Mesenchymal stem cell (in vitro differentiated cells and primary cell): ENCODE data around the gene FANCE.

Experiments
- DNase-seq: peaks from one replicate; pipeline ENCODE4 v3.0.0-alpha.2; 2013
- H2AFZ ChIP-seq: one replicate; pipeline ENCODE4 v1.6.1; 2013; ENCODE audit warnings: low read depth, mild to moderate bottlenecking, control low read depth, inconsistent platforms, low read length, moderate library complexity
- H2AK5ac ChIP-seq: 2 replicates; pipeline ENCODE4 v1.6.1; 2013; ENCODE audit warnings: low read length, moderate library complexity, mild to moderate bottlenecking, inconsistent platforms; ENCODE audit not compliant: severe bottlenecking
- H2BK120ac ChIP-seq: one replicate; pipeline ENCODE4 v1.6.1; 2013; ENCODE audit warnings: low read depth, mild to moderate bottlenecking, inconsistent platforms, low read length, moderate library complexity
- H2BK12ac ChIP-seq, 2 experiments: one replicate each; pipeline ENCODE4 v1.6.1; 2013; ENCODE audit warnings: inconsistent platforms in 2 of 2, low read length in 2 of 2, mild to moderate bottlenecking in 2 of 2, moderate library complexity in 2 of 2, control low read depth in 1 of 2
- H2BK15ac ChIP-seq: one replicate; pipeline ENCODE4 v1.6.1; 2013; ENCODE audit warnings: mild to moderate bottlenecking, low read depth, inconsistent platforms; ENCODE audit not compliant: poor library complexity, severe bottlenecking
- H2BK5ac ChIP-seq: 2 replicates; pipeline ENCODE4 v1.6.1; 2013; ENCODE audit warnings: low read depth, mild to moderate bottlenecking, low read length, control low read depth, inconsistent platforms; ENCODE audit not compliant: poor library complexity, severe bottlenecking
- H3K14ac ChIP-seq, 2 experiments: one replicate each; pipeline ENCODE4 v1.6.1; 2013; ENCODE audit warnings: inconsistent platforms in 2 of 2, low read length in 2 of 2, control low read depth in 1 of 2, mild to moderate bottlenecking in 1 of 2, moderate library complexity in 1 of 2
- H3K18ac ChIP-seq, 2 experiments: one replicate each; pipeline ENCODE4 v1.6.1; 2013; ENCODE audit warnings: inconsistent platforms in 2 of 2, low read length in 2 of 2, control low read depth in 1 of 2, low read depth in 1 of 2, mild to moderate bottlenecking in 1 of 2
- H3K23ac ChIP-seq, 2 experiments: one replicate each; pipeline ENCODE4 v1.6.1; 2013; ENCODE audit warnings: inconsistent platforms in 2 of 2, low read length in 2 of 2, mild to moderate bottlenecking in 2 of 2, moderate library complexity in 2 of 2, control low read depth in 1 of 2
- H3K27ac ChIP-seq: 2 replicates; pipeline ENCODE4 v1.5.1; 2013; ENCODE audit warnings: mild to moderate bottlenecking, moderate library complexity, low read length, control low read depth, inconsistent platforms; ENCODE audit not compliant: poor library complexity, severe bottlenecking
- H3K27me3 ChIP-seq, 2 experiments: 2 replicates each; pipeline versions ENCODE4 v1.6.1 to v1.7.0; 2013; ENCODE audit warnings: low read length in 2 of 2, mild to moderate bottlenecking in 2 of 2, moderate library complexity in 2 of 2, control low read depth in 1 of 2, inconsistent platforms in 1 of 2; ENCODE audit not compliant: control insufficient read depth in 1 of 2, insufficient read depth in 1 of 2
- H3K36me3 ChIP-seq, 2 experiments: 2 replicates each; pipeline versions ENCODE4 v1.6.1 to v1.7.0; 2013; ENCODE audit warnings: low read length in 2 of 2, control low read depth in 1 of 2, inconsistent platforms in 1 of 2, low read depth in 1 of 2, mild to moderate bottlenecking in 1 of 2; ENCODE audit not compliant: insufficient read depth in 2 of 2, control insufficient read depth in 1 of 2
- H3K4ac ChIP-seq, 2 experiments: one replicate each; pipeline ENCODE4 v1.6.1; 2013; ENCODE audit warnings: inconsistent platforms in 2 of 2, low read length in 2 of 2, mild to moderate bottlenecking in 2 of 2, moderate library complexity in 2 of 2, control low read depth in 1 of 2, low read depth in 1 of 2
- H3K4me1 ChIP-seq: 2 replicates; pipeline ENCODE4 v1.6.1; 2013; ENCODE audit warnings: low read depth, low read length, control low read depth; ENCODE audit not compliant: control insufficient read depth, insufficient read depth
- H3K4me2 ChIP-seq: 2 replicates; pipeline ENCODE4 v1.6.1; 2013; ENCODE audit warnings: low read length, mild to moderate bottlenecking, inconsistent platforms; ENCODE audit not compliant: poor library complexity, severe bottlenecking
- H3K4me3 ChIP-seq, 2 experiments: 2 replicates each; pipeline versions ENCODE4 v1.5.1 to v1.7.0; 2013; ENCODE audit warnings: low read length in 2 of 2, mild to moderate bottlenecking in 2 of 2, control low read depth in 1 of 2, low read depth in 1 of 2; ENCODE audit not compliant: insufficient read depth in 1 of 2
- H3K79me1 ChIP-seq: replicated peaks from 2 replicates; pipeline ENCODE4 v1.6.1; 2013; ENCODE audit warnings: mild to moderate bottlenecking, control low read depth, low read length, inconsistent platforms; ENCODE audit not compliant: poor library complexity, severe bottlenecking
- H3K9ac ChIP-seq: 2 replicates; pipeline ENCODE4 v1.7.0; 2013; ENCODE audit warnings: mild to moderate bottlenecking, low read length, moderate library complexity
- H3K9me3 ChIP-seq: 2 replicates; pipeline ENCODE4 v1.7.0; 2013; ENCODE audit warnings: mild to moderate bottlenecking, low read length; ENCODE audit not compliant: control insufficient read depth
- H4K8ac ChIP-seq: one replicate; pipeline ENCODE4 v1.6.1; 2013; ENCODE audit warnings: inconsistent platforms, mild to moderate bottlenecking, low read length, moderate library complexity
- H4K91ac ChIP-seq: one replicate; pipeline ENCODE4 v1.6.1; 2013; ENCODE audit warnings: mild to moderate bottlenecking, low read length, inconsistent platforms
- WGBS: methylation state at CpG from one replicate; pipeline ENCODE4 v1.1.7; 2013; ENCODE audit warnings: mixed read lengths; 5-methylcytosine and 5-hydroxymethylcytosine counted together

The FANCE gene

DNA sequence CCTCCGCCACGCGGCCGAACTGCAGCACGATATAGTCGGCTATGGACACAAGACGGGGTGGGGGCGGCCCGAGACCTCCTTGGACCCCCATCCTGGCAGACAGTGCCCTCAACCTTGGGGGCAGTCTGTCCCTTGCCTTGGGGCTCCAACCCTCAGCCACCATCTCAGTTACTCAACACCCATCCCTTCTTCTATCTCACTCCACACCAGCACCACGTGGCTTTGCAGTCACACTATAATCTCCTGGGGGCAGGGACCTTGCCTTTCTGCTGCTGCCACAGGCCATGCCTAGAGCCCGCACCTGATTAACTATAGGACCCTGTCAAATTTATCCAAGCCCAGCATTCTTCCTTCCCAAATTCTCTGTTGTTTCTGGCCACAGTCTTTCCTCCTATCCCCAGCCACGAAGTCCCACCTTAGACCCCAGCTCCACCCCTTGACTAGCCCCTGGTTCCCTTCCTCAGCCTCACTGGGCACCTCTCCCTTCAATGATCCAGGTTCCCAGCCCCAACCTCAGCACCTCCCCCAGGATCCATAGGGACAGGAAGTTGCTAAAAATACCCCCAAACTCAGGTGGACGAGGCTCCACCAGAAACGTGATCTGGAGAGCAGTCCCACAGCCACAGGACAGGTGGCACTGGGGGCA lies 46.4 kb downstream of the FANCE start:
- Histone ChIP-seq H3K4me1 (peaks cover 41% of the 10 kb centered on the region), H3K4ac (peak overlapping the region; percentile 90 to 97), H3K4me3 (peak overlapping the region; percentile 76 to 81), H3K18ac (peak overlapping the region; percentile 92 to 99), H3K4me2 (peak overlapping the region; percentile 94), H3K27me3 (peaks cover 0 to 4% of the 10 kb centered on the region in 2 experiments), H2BK15ac (peak overlapping the region; percentile 94), H3K79me1 (peaks cover 8% of the 10 kb centered on the region), H3K9ac (peak overlapping the region; percentile 93), H3K27ac (peak overlapping the region; percentile 83), H2BK120ac (peak overlapping the region; percentile 69), H3K14ac (peak overlapping the region in 1 of 2 experiments; percentile 97), H3K23ac (peak overlapping the region in 1 of 2 experiments; percentile 84), H4K8ac (peak overlapping the region; percentile 97), H2AK5ac (peak overlapping the region; percentile 94), H3K36me3 (peaks cover 0 to 8% of the 10 kb centered on the region in 2 experiments), H2BK5ac (peak overlapping the region; percentile 39), H2BK12ac (peak overlapping the region; percentile 59 to 99), H3K9me3 (no peaks in the 10 kb centered on the region), H4K91ac (peak overlapping the region; percentile 97), H2AFZ (no peak overlapping the region)
- WGBS = 34% methylated on average over 14 of the region's 14 CpGs
- DNase-seq = no peak

DNA sequence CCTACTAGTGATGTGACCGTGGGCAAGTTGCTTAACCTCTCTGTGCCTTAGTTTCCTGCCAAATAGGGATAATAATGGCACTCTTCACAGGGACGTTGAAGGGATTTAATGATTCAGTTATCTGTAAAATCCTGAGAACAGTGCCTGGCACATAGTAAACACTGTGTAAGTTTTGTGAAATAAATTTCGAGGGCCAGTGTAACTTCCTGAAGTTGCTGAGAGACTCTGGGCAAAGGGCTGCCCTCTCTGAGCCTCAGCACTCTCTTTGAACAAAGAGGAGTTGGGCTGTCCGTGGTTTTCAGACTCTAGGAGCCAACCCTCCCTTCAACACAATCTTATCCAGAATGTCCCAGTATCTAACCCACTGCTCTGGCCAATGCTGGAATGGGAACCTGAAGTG lies 47.2 kb downstream of the FANCE start:
- Histone ChIP-seq H3K4ac (no peak overlapping the region), H3K9me3 (no peaks in the 10 kb centered on the region), H3K14ac (no peak overlapping the region), H2BK12ac (peak overlapping the region in 1 of 2 experiments; percentile 49), H2BK5ac (no peak overlapping the region), H3K9ac (no peak overlapping the region), H3K36me3 (peaks cover 0 to 3% of the 10 kb centered on the region in 2 experiments), H3K79me1 (peaks cover 8% of the 10 kb centered on the region), H3K4me3 (no peak overlapping the region), H3K4me1 (peaks cover 33% of the 10 kb centered on the region), H2BK15ac (no peak overlapping the region), H4K8ac (no peak overlapping the region), H2BK120ac (no peak overlapping the region), H4K91ac (no peak overlapping the region), H3K27me3 (peaks cover 0 to 12% of the 10 kb centered on the region in 2 experiments), H3K23ac (no peak overlapping the region), H3K18ac (no peak overlapping the region), H3K27ac (no peak overlapping the region), H3K4me2 (no peak overlapping the region), H2AFZ (no peak overlapping the region), H2AK5ac (peak overlapping the region; percentile 57)
- WGBS = 94% methylated on average over 4 of the region's 4 CpGs
- no peak for DNase-seq

DNA sequence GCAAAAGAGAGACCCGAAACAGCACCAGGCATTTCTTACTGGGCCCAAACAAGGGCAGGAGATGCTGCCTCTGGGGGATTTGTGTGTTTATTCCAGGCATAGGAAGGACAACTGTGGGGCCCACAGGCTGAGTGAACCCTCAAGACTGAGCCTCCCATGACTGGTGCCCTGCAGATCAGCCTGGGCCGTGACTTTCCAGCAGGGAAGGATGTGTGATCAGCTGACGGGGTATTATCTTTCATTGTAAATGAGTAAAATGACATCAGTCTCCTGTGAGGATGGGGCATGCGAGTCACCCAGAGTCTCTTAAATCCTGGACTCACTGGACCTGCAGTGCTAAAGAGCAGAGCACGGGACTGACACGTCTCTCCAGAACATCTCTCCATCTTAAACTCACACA lies 48.6 kb downstream of the FANCE start:
- Histone ChIP-seq H2AFZ (no peak overlapping the region), H3K79me1 (peaks cover 8% of the 10 kb centered on the region), H3K27ac (no peak overlapping the region), H3K18ac (no peak overlapping the region), H4K91ac (no peak overlapping the region), H3K27me3 (peaks cover under 1 to 19% of the 10 kb centered on the region in 2 experiments), H3K9ac (peak overlapping the region; percentile 52), H2BK15ac (no peak overlapping the region), H3K9me3 (no peaks in the 10 kb centered on the region), H3K4me1 (peaks cover 23% of the 10 kb centered on the region), H3K4me3 (no peak overlapping the region), H2AK5ac (no peak overlapping the region), H3K14ac (no peak overlapping the region), H3K23ac (no peak overlapping the region), H2BK5ac (no peak overlapping the region), H4K8ac (no peak overlapping the region), H2BK120ac (no peak overlapping the region), H3K4me2 (no peak overlapping the region), H2BK12ac (no peak overlapping the region), H3K4ac (no peak overlapping the region), H3K36me3 (no peaks in the 10 kb centered on the region)
- DNase-seq = peak; percentile 78
- WGBS = 40% methylated on average over 6 of the region's 6 CpGs

DNA sequence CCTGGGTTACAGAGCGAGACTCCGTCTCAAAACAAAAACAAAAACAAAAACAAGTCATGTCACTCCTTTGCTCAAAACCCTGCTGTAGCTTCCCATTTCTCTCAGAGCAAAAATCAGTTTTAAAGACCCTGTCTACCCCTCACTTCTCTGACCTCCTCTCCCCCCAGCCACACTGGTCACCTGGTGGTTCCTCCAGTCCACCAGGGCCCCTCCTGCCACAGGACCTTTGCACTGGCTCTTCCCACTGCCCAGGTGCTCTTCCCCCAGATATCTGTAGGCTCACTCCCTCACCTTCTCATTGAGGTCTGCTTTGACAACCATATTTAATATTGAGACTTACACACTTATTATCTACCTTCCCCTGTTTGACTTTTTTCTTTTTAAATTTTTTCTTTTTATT lies 49.6 kb downstream of the FANCE start:
- peaks cover 26% of the 10 kb centered on the region for H3K4me1 ChIP-seq
- peak overlapping the region in 1 of 2 experiments; percentile 50 for H2BK12ac ChIP-seq
- no peak overlapping the region for H3K4me3 ChIP-seq
- peaks cover 0 to 3% of the 10 kb centered on the region in 2 experiments for H3K36me3 ChIP-seq
- H2BK120ac ChIP-seq = no peak overlapping the region
- no peak for DNase-seq
- H3K23ac ChIP-seq = no peak overlapping the region
- no peak overlapping the region for H2BK5ac ChIP-seq
- H2BK15ac ChIP-seq = no peak overlapping the region
- H3K79me1 ChIP-seq = peaks cover 8% of the 10 kb centered on the region
- no peak overlapping the region for H2AK5ac ChIP-seq
- H2AFZ ChIP-seq = no peak overlapping the region
- no peak overlapping the region for H3K18ac ChIP-seq
- H4K8ac ChIP-seq = no peak overlapping the region
- no peak overlapping the region for H3K4me2 ChIP-seq
- no peak overlapping the region for H4K91ac ChIP-seq
- no peaks in the 10 kb centered on the region for H3K9me3 ChIP-seq
- 95% methylated on average over 2 of the region's 2 CpGs for WGBS
- H3K14ac ChIP-seq = no peak overlapping the region
- H3K9ac ChIP-seq = no peak overlapping the region
- no peak overlapping the region for H3K4ac ChIP-seq
- H3K27me3 ChIP-seq = peaks cover 9 to 29% of the 10 kb centered on the region in 2 experiments
- no peak overlapping the region for H3K27ac ChIP-seq
